CD4-positive, alpha-beta T cell treated with Interleukin-4 for 1 hour (primary cell): ENCODE results near the gene FOXO3B.
"Not testable (repeated sequence)": the region's sequence is repeated elsewhere in the genome, so short reads cannot be mapped to it uniquely, and the experiment has no call there.

Source experiments
- DNase-seq, 2 donors: peaks; one replicate each; pipeline ENCODE4 v3.0.0-alpha.2; 2020 to 2022

Gene FOXO3B

GRCh38 chr17:18681767-18682571 is at the start of gene FOXO3B:
Gene FOXO3B (minus strand): TSS chr17:18682314. CDS start chr17:18681651, 663 bp downstream.
- DNase-seq: peak; percentile 86 to 87

GRCh38 chr17:18723509-18723908 is 41.4 kb upstream of the FOXO3B start:
- not testable (repeated sequence) for DNase-seq

DNA sequence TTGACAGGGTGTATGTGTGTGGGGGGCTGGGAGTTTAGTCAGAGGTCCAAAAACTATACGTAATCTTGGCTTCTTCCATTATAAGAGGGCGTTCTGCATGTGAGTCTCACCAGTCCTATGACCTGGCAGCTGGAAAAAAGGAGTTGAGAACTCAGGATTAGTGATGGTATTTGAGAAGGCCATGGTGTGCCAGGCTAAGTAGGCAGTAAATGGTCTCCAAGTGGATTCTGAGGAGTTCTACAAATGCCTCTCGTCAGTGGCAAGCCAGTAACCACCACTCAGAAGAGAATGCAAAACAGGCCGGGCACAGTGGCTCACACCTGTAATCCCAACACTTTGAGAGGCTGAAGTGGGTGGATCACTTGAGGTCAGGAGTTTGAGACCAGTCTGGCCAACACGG is 40.5 kb upstream of the FOXO3B start:
- DNase-seq: not testable (repeated sequence)

DNA sequence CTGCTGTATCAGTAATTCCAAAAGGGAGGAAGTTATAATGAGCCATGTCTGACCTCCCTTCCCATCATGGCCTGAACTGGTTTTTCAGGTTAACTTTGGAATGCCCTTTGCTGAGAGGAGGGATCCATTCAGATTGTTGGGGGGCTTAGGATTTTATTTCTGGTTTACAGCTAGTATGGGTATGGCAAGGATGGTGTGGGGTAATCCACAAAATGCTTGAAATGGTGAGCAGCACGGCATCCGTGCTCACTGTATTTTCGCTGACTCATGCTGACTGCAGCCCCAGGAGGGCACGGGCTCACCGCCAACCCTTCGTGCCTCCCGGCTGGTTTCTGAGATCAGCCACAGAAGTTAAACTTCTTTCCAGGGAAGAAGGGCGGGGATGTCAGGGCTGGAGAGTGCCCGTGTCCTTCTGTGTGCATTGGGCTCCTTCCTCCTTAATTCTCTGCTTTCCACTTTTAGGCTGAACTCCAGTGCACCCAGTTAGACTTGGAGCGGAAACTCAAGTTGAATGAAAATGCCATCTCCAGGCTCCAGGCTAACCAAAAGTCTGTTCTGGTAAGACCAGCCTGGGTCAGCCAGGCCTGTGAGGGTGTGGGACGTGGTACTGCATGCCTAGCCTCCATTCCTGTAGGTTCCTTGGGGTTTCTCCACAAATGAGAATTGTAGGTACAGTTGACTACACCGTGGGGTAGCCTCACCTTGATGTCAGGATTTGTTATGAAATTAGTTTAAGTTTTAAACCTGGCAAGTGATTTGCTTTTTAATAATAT is 39.8 kb upstream of the FOXO3B start:
- not testable (repeated sequence) for DNase-seq

GRCh38 chr17:18719428-18720110 is 37.5 kb upstream of the FOXO3B start:
- not testable (repeated sequence) for DNase-seq

DNA sequence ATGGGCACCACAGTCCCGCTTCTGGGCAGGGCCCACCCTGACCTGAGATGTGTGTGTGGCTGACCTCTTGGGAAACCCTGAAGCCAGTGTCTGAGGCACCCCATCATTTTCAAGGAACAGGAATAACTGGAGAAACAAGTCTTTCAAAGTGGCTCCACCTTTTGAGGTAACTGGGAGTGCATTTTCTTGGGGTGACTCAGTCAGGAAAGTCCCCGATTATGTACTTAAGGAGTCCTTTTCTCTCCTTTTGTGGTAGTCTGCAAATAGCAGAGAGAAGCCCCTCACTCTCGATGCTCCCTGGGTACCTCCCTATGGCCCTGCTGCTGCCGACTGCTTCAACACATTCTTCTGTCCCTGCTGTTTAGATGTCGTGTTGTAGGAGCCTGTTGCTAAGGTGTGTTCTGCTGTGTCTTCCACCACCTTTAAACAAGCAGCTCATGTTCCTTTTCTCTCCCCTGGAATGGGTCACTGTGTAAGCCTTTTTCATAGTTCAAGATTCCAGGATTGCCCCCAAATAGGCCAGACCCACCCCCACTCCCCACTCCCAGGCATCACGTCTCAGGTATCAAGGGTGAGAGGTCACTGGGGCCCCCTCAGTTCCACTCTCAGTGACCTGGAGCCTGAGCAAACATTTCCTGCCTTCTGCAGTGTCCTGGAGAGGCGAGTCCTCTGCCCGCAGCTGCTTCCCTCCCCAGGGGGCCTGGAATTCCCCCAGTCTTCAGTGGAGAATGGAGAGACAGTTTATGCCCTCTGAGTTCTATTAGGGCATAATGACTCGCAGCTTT is 36.7 kb upstream of the FOXO3B start:
- DNase-seq: not testable (repeated sequence)

- peak; percentile 62 to 63 for DNase-seq
Observed at GRCh38 chr17:18712354-18712999, 30.4 kb upstream of the FOXO3B start.

DNA sequence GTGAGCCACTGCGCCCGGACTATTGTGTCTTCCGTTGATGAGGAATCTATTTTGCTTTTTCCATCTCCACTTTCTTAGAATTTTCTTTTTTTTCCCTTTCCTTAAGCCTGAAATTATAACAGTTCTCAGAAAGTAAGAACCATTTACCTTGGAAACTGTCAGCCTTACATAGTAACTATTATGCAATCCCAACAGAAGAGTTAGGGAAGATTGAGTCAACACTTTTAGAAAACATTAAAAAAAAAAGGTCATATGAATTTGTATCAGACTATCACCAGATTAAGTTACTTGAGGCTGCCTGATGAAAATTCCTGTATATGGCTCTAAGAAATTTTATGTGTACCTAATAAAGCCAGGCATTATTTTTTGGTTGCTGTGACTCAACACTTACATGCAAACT is 26.1 kb upstream of the FOXO3B start:
- DNase-seq: not testable (repeated sequence)

DNA sequence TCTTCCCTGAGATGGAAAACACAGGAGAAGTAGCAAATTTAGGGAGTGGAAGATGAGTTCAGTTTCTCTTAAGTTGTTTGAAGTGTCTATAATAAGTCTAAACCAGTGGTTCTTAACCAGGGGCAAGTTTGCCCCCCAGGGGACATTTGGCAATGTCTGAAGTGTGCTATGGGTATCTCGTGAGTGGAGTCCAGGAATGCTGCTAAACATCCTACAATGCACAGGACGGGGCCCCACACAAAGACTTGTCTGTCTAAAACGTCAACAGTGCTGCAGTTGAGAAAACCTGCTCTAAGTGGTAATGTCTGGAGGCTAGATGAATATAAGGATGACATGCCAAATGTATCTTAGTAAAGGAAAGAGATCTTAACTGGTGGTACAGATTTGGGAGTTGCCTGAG is 23.8 kb upstream of the FOXO3B start:
- DNase-seq: not testable (repeated sequence)

DNA sequence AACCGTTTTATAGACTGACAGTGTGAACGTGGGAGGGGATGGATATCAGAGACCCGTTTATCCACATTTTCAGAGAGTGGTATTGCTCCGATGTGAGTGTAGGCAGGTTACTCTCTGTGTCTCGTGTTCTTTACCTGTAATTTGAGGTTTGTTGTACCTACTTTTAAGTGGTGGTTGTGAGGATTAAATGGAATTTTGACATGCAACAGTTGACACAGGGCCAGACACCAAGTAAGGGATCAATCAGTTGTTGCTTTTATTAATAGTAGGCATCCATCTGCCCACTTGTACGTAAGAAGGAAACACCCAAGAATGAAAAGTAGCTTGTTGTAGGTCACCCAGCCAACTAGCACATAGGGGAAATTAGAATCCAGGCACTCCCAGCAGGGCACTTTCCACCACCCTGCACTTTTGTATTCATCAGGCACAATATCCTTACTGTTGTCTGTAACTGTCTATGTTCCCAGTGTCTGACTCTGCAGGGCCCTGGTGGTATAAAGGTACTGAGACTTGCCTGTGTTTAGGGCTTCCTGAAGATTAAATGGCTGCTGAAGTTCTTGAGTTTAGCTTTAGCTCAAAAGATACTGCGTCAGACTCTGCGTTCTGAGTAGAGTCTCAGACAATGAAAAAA is 16.5 kb upstream of the FOXO3B start:
- DNase-seq: not testable (repeated sequence)

DNA sequence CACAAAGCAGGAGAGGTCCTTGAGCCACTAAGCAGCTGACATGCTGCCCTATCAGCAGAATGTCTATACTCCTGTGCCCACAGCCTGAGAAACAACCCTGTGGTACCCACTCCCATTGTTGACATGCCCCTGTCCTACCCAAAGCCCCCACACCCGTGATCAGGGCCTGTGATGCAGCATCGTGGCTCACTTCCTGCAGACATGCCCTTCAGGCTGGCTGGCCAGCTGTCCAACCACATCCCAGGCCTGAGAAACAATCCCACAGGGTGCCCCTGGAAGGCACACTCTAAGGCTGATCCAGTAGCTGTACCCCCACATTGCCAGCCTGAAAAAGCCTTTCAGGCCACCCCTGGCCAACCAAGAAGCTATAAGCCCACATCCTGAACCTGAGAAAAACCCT is 13.0 kb upstream of the FOXO3B start:
- DNase-seq: not testable (repeated sequence)

GRCh38 chr17:18682668-18683067 is 554 bp upstream of the FOXO3B start:
- DNase-seq: not testable (repeated sequence)

GRCh38 chr17:18677381-18677780 is 4.7 kb downstream of the FOXO3B start:
- DNase-seq: not testable (repeated sequence)

GRCh38 chr17:18676928-18677327 is 5.2 kb downstream of the FOXO3B start:
- DNase-seq: not testable (repeated sequence)

GRCh38 chr17:18672395-18673227 is 9.5 kb downstream of the FOXO3B start:
- DNase-seq: not testable (repeated sequence)

GRCh38 chr17:18668625-18669024 is 13.5 kb downstream of the FOXO3B start:
- DNase-seq: not testable (repeated sequence)

GRCh38 chr17:18667535-18667934 is 14.6 kb downstream of the FOXO3B start:
- not testable (repeated sequence) for DNase-seq

DNA sequence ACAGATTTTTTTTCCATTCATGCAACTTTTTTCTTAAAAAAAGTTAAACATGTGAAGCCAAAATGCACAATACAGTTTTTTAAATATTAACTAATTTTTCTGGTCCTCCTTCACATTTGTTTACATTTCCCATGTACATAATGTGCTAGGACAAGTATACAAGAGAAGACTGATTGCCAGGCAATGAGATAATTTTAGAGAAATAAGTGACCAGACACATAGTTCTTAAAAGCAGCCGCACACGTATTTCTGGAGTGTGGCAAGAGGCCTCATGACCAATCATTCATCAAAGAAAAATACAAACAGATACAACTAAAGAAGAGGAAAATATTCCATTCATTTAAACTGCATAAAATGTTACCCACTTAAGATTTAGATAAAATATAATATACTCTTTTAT is 15.8 kb downstream of the FOXO3B start:
- not testable (repeated sequence) for DNase-seq

GRCh38 chr17:18661924-18662624 is 20.0 kb downstream of the FOXO3B start:
- DNase-seq: not testable (repeated sequence)

DNA sequence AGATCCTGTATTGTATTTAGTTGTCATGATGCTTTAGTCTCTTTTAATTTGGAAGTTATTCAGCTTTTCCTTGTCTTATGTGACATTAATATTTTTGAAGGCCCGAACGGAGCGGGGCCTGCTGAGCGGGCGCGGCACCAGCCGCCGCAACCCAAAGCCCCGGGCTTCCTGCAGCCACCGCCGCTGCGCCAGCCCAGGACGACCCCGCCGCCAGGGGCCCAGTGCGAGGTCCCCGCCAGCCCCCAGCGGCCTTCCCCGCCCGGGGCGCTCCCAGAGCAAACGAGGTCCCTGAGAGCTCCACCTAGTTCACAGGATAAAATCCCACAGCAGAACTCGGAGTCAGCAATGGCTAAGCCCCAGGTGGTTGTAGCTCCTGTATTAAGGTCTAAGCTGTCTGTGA is 32.0 kb downstream of the FOXO3B start:
- DNase-seq: not testable (repeated sequence)
